OCI-LY7 (cell line): ENCODE results near the gene HMOX2.

Experiments used
- CTCF ChIP-seq: fragments of 200-600 bp; sonication (generic); conservative IDR thresholded peaks from 2 replicates; pipeline ENCODE4 v1.5.1; 2014; ENCODE audit warnings: mild to moderate bottlenecking, antibody characterized with exemption, low read length, moderate library complexity, mixed read lengths
- EZH2phosphoT487 ChIP-seq: fragments of 200-600 bp; sonication (generic); IDR thresholded peaks from 2 replicates; pipeline ENCODE4 v1.6.1; 2018; ENCODE audit warnings: low read depth, borderline replicate concordance, mild to moderate bottlenecking, mixed run types, antibody characterized with exemption, low read length, moderate library complexity, mixed read lengths

DNA sequence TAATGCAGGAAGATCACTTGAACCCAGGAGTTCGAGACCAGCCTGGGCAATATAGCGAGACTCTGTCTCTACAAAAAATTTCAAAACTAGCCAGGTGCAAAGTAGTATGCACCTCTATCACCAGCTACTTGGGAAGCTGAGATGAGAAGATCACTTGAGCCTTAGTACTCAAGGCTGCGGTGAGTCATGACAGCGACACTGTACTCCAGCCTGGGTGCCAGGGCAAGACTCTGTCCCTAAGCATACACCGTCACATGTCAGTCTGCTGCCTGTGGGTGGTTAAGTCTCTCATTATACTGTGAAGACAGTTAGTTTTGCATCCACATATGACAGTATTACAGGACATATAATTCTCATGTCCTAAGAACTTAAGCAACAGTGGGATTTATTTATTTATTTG, 23.5 kb upstream of the HMOX2 start:
- TF ChIP-seq CTCF (no peak), EZH2phosphoT487 (no peak)
